ENCODE results near the gene RARRES2. TPM values are rescaled to one million over a fixed set of nuclear protein-coding genes. Genes with fewer than 3 reads are reported as not detected.

Gene RARRES2
- total RNA-seq (2021): 59.9 and 60.9 TPM in 2 replicates
- long read RNA-seq, transcript RARRES2-201 (6 exons, 740 nt): major isoform, 27 of 36 reads
- long read RNA-seq, partial matches to known transcripts: 1 of 36 reads
- long read RNA-seq, other reads (novel, unspliced or antisense): 3 of 36 reads

GRCh38 chr7:150341263-150342120 is at the start of gene RARRES2:
Gene RARRES2, minus strand, starts transcription at chr7:150341629. Its CDS starts 1,020 bp downstream, at chr7:150340609.
- Histone ChIP-seq H3K27ac (ENCODE audit: insufficient read length, low read depth, low read length) (no peak within 1 kb of the TSS), H3K4me2 (ENCODE audit: insufficient read depth, insufficient read length, low read length) (peak within 1 kb of the TSS; percentile 76), H3K4me1 (ENCODE audit: insufficient read depth, low read length) (no peaks in the 10 kb centered on the region; the same call in 1 of the 2 replicates), H3K18ac (ENCODE audit: insufficient read length, low read depth, low read length) (no peak within 1 kb of the TSS), H3K9me3 (ENCODE audit: control insufficient read depth, low read depth, low read length) (peaks cover 7% of the 10 kb centered on the region), H4K8ac (replicated peaks; ENCODE audit: insufficient read length, low read depth, low read length) (no peak within 1 kb of the TSS), H3K56ac (ENCODE audit: insufficient read length, low read depth, low read length) (no peak within 1 kb of the TSS), H2BK20ac (ENCODE audit: low read depth, low read length, poor library complexity, severe bottlenecking) (no peak within 1 kb of the TSS), H2BK15ac (ENCODE audit: low read depth, low read length) (no peak within 1 kb of the TSS), H3T11ph (ENCODE audit: low read length) (no peak within 1 kb of the TSS), H2AFZ (ENCODE audit: low read length) (no peak within 1 kb of the TSS), H2BK120ac (ENCODE audit: low read depth, low read length, poor library complexity, severe bottlenecking) (no peak within 1 kb of the TSS), H2BK12ac (ENCODE audit: insufficient read length, low read depth, low read length) (no peak within 1 kb of the TSS), H2BK5ac (ENCODE audit: insufficient read length, low read length) (no peak within 1 kb of the TSS), H3K27me3 (ENCODE audit: insufficient read depth, low read length) (peaks cover 16% of the 10 kb centered on the region), H3K4ac (ENCODE audit: low read depth, low read length) (no peak within 1 kb of the TSS), H3K9ac (ENCODE audit: extremely low read depth, insufficient read length, low read length) (peak within 1 kb of the TSS; percentile 43), H3K23ac (ENCODE audit: insufficient read length, low read depth, low read length) (no peak within 1 kb of the TSS), H3K79me2 (ENCODE audit: insufficient read depth, low read length) (no peaks in the 10 kb centered on the region), H3K23me2 (ENCODE audit: insufficient read length, low read depth, low read length, poor library complexity, severe bottlenecking) (peaks cover 16% of the 10 kb centered on the region), H2AK5ac (ENCODE audit: insufficient read length, low read length) (no peak within 1 kb of the TSS), H3K79me1 (ENCODE audit: insufficient read depth, low read depth, low read length, poor library complexity, severe bottlenecking) (no peaks in the 10 kb centered on the region), H4K5ac (ENCODE audit: insufficient read length, low read depth, low read length) (no peak within 1 kb of the TSS), H4K91ac (ENCODE audit: insufficient read length, low read depth, low read length) (no peak within 1 kb of the TSS), H3K14ac (ENCODE audit: insufficient read depth, low read length) (peak within 1 kb of the TSS; percentile 52), H4K20me1 (ENCODE audit: control insufficient read depth, insufficient read depth, insufficient read length) (no peaks in the 10 kb centered on the region)
- WGBS (ENCODE audit: extremely low coverage, insufficient read length, low lambda C conversion rate): no CpG with 5 or more reads among the region's 49 CpGs
- DNase-seq: peak; percentile 75
- H3K4me3 Mint-ChIP-seq: peak within 1 kb of the TSS; percentile 74 to 96
- peaks cover 13 to 18% of the 10 kb centered on the region in 2 experiments for H3K9me3 Mint-ChIP-seq
- peak within 1 kb of the TSS in 1 of 3 experiments; percentile 95; a peak in 3 of 7 replicates for H3K27ac Mint-ChIP-seq
- peaks cover 17 to 35% (median 26%) of the 10 kb centered on the region in 3 experiments for H3K36me3 Mint-ChIP-seq (ENCODE audit: insufficient read depth in 1 of 3, low read depth in 3 of 3)
- peaks cover 43 to 54% of the 10 kb centered on the region in 2 experiments for H3K4me1 Mint-ChIP-seq
- H3K27me3 Mint-ChIP-seq (ENCODE audit: low read depth): peaks cover 76% of the 10 kb centered on the region
- no peak for TF ChIP-seq CTCF (conservative IDR thresholded peaks at IDR 0.05)
